GM23248 (cell line): Measurements from ENCODE around the gene NEDD4L. TPM values are rescaled to one million over a fixed set of nuclear protein-coding genes. Genes with fewer than 3 reads are reported as not detected.

Source experiments
- DNase-seq: peaks from one replicate; pipeline ENCODE4 v3.0.0-alpha.2; 2015
- H2AFZ ChIP-seq: fragments of 200-600 bp; sonication (generic); 2 replicates; pipeline ENCODE4 v1.6.1; 2016; ENCODE audit warnings: antibody characterized with exemption
- H3F3A ChIP-seq: fragments of 200-600 bp; sonication (generic); 2 replicates; pipeline ENCODE4 v1.6.1; 2016; ENCODE audit warnings: mild to moderate bottlenecking, antibody characterized with exemption, mixed run types; ENCODE audit not compliant: insufficient read depth
- H3K27ac ChIP-seq: fragments of 200-600 bp; sonication (generic); 2 replicates; pipeline ENCODE4 v1.5.1; 2016; ENCODE audit warnings: mild to moderate bottlenecking
- H3K27me3 ChIP-seq: fragments of 200-600 bp; sonication (generic); replicated peaks from 2 replicates; pipeline ENCODE4 v1.6.1; 2016; ENCODE audit warnings: mild to moderate bottlenecking; ENCODE audit not compliant: insufficient read depth
- H3K36me3 ChIP-seq: fragments of 200-600 bp; sonication (generic); 2 replicates; pipeline ENCODE4 v1.6.1; 2016; ENCODE audit warnings: low read depth, mild to moderate bottlenecking
- H3K4me1 ChIP-seq: fragments of 200-600 bp; sonication (generic); 2 replicates; pipeline ENCODE4 v1.6.1; 2016; ENCODE audit warnings: mild to moderate bottlenecking; ENCODE audit not compliant: insufficient read depth
- H3K4me2 ChIP-seq: fragments of 200-600 bp; sonication (generic); one replicate; pipeline ENCODE4 v1.6.1; 2016; ENCODE audit warnings: mild to moderate bottlenecking; ENCODE audit not compliant: unreplicated experiment
- H3K4me3 ChIP-seq: fragments of 200-600 bp; sonication (generic); 2 replicates; pipeline ENCODE4 v1.5.1; 2016; ENCODE audit warnings: mild to moderate bottlenecking
- H3K79me2 ChIP-seq: fragments of 200-600 bp; sonication (generic); 2 replicates; pipeline ENCODE4 v1.6.1; 2016; ENCODE audit warnings: mild to moderate bottlenecking; ENCODE audit not compliant: insufficient read depth
- H3K9ac ChIP-seq: fragments of 200-600 bp; sonication (generic); 2 replicates; pipeline ENCODE4 v1.6.1; 2016; ENCODE audit warnings: mild to moderate bottlenecking
- H3K9me2 ChIP-seq: fragments of 200-600 bp; sonication (generic); 2 replicates; pipeline ENCODE4 v1.6.1; 2016; ENCODE audit warnings: mixed run types, mild to moderate bottlenecking, moderate library complexity; ENCODE audit not compliant: insufficient read depth
- H3K9me3 ChIP-seq: fragments of 200-600 bp; sonication (generic); one replicate; pipeline ENCODE4 v1.6.1; 2017; ENCODE audit warnings: low read depth
- H4K20me1 ChIP-seq: fragments of 200-600 bp; sonication (generic); 2 replicates; pipeline ENCODE4 v1.6.0; 2016; ENCODE audit not compliant: insufficient read depth
- EZH2 ChIP-seq: fragments of 200-600 bp; sonication (generic); IDR thresholded peaks from 2 replicates; pipeline ENCODE4 v1.6.1; 2018; ENCODE audit warnings: antibody characterized with exemption, mild to moderate bottlenecking; ENCODE audit not compliant: insufficient read depth, poor library complexity, severe bottlenecking
- EZH2phosphoT487 ChIP-seq: fragments of 200-600 bp; sonication (generic); IDR thresholded peaks from 2 replicates; pipeline ENCODE4 v1.6.1; 2018; ENCODE audit warnings: antibody characterized with exemption, moderate library complexity, mild to moderate bottlenecking, low read depth; ENCODE audit not compliant: insufficient read depth
- WGBS, 2 experiments: methylation state at CpG; one replicate each; pipeline ENCODE4 v1.1.6; 2015 to 2017; ENCODE audit warnings: low lambda C conversion rate in 2 of 2, low coverage in 1 of 2; ENCODE audit errors: missing lambda C conversion rate in 2 of 2; 5-methylcytosine and 5-hydroxymethylcytosine counted together
- in situ Hi-C: fragments of 300-500 bp; cut with MboI; formaldehyde crosslinking; loops from 2 replicates; pipeline ENCODE4 v1.15.0; 2020
- polyA plus RNA-seq: library from polyadenylated mRNA; unstranded; fragments of >200 nt; fragmentation: Nextera tagmentation; extraction: Ambion mirVana; gene quantifications from 2 replicates; pipeline ENCODE4 v1.2.1, GENCODE V29; 2016
- total RNA-seq: library from RNA; depleted of rRNA; stranded (reverse); fragments of >200 nt; shearing (Covaris generic); gene quantifications from 2 replicates; pipeline ENCODE4 v1.2.3, GENCODE V29; 2014

The NEDD4L gene
- total and polyA plus RNA-seq, 2 experiments from 2014 or later = 3.7 to 6.1 TPM

DNA sequence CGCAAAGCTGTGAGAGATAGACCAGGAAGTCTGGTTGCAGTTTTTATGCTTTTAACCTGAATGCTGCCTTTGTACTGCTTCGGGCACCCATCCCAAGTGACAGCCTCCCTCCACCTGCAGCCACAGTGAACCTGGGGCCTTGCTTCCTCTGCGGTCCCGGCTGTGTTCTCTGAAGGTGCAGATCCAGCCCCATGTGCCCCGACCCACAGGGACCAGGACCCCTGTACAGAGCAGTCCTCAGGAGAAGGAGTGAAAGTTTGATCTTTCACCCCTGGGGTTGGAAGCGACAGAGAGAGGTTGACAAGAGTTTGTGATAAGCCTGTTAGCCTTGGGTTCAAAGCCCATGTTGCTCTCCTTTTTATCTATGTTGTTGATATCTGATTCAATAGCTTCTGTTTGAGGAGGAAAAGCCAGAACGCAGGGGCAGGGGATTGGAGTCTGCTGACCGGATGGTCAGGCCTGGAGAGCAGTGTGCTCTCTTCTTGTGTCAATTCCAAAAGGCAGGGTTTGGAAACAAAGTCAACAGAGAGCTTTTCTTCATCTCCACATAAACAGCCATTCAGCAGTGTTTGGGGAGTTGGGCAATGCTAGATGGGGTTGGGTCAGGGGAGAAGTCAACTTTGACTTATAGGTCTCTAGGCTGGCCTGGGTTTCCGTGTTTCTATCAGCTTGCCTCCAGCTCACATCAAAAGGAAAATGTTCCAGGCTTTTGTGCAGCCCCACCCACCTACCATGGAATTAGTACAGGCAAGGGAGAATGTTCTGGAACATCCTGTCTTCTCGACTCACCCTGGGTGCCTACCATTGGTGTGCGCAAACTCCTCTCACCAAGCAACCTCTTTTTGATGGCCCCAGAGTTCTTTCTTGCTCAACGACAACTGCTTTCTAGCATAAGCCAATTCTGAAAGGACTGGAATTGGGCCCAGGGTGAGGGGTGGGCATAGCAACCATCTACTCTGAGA, 369.9 kb downstream of the NEDD4L start:
- no peak overlapping the region for H2AFZ ChIP-seq
- DNase-seq = no peak
- no peak overlapping the region for H3K9ac ChIP-seq
- no peaks in the 10 kb centered on the region for H3K9me2 ChIP-seq
- in situ Hi-C loops = no loop called here
- H3K4me2 ChIP-seq = no peak overlapping the region
- H3K27ac ChIP-seq = no peak overlapping the region
- H3K9me3 ChIP-seq = no peaks in the 10 kb centered on the region
- H3F3A ChIP-seq = no peaks in the 10 kb centered on the region
- H3K4me1 ChIP-seq = peaks cover 17% of the 10 kb centered on the region
- no peaks in the 10 kb centered on the region for H3K27me3 ChIP-seq
- TF ChIP-seq EZH2phosphoT487 (no peak), EZH2 (no peak)
- no peaks in the 10 kb centered on the region for H3K36me3 ChIP-seq
- 79% methylated on average over 12 of the region's 12 CpGs for whole genome bisulfite sequencing, 2 experiments
- H3K4me3 ChIP-seq = no peak overlapping the region
- no peaks in the 10 kb centered on the region for H4K20me1 ChIP-seq
- H3K79me2 ChIP-seq = no peaks in the 10 kb centered on the region

DNA sequence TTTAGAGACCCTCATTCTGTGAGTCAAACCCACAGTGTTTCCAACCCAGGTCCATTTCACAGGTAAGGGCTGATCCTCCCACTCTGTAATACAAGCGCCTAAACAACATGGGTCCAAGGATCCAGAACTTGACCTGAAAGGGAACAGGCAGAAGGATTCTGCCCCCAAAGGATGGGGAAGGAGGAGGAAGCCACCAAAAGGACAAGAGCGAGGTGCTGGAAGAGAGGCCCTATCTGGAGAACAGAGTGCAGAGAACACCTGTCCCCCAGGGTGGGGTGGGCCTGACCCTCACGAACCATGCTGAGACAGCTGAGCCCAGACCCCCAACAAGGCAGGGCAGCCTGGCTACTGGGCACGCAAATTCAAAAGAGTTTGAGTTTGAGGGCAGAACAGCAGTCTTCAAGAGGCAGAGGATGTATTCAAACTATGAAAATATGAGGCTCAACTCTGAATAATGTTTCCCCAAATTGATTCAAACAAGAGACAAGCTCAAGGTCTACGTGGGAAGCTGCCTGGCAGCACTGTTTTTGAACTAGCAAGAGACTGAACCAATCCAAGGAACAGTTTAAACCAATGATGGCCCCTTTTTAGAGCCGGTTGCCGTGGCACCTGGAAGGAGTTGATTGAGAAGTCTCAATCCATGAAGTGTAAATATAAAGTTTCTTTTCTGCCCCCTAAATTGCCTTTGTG, 372.1 kb downstream of the NEDD4L start:
- in situ Hi-C loops = no loop called here
- peak overlapping the region; percentile 6 for H3K4me2 ChIP-seq
- H2AFZ ChIP-seq = no peak overlapping the region
- H3K27me3 ChIP-seq = no peaks in the 10 kb centered on the region
- no peak for DNase-seq
- no peaks in the 10 kb centered on the region for H3K9me3 ChIP-seq
- peaks cover 17% of the 10 kb centered on the region for H3K4me1 ChIP-seq
- no peak overlapping the region for H3K9ac ChIP-seq
- H3K9me2 ChIP-seq = no peaks in the 10 kb centered on the region
- no peaks in the 10 kb centered on the region for H3K36me3 ChIP-seq
- H3K4me3 ChIP-seq = no peak overlapping the region
- no peak overlapping the region for H3K27ac ChIP-seq
- no peaks in the 10 kb centered on the region for H3K79me2 ChIP-seq
- no peaks in the 10 kb centered on the region for H3F3A ChIP-seq
- TF ChIP-seq EZH2 (no peak), EZH2phosphoT487 (no peak)
- H4K20me1 ChIP-seq = no peaks in the 10 kb centered on the region
- WGBS, 2 experiments = 86 to 91% methylated on average over 7 of the region's 7 CpGs

DNA sequence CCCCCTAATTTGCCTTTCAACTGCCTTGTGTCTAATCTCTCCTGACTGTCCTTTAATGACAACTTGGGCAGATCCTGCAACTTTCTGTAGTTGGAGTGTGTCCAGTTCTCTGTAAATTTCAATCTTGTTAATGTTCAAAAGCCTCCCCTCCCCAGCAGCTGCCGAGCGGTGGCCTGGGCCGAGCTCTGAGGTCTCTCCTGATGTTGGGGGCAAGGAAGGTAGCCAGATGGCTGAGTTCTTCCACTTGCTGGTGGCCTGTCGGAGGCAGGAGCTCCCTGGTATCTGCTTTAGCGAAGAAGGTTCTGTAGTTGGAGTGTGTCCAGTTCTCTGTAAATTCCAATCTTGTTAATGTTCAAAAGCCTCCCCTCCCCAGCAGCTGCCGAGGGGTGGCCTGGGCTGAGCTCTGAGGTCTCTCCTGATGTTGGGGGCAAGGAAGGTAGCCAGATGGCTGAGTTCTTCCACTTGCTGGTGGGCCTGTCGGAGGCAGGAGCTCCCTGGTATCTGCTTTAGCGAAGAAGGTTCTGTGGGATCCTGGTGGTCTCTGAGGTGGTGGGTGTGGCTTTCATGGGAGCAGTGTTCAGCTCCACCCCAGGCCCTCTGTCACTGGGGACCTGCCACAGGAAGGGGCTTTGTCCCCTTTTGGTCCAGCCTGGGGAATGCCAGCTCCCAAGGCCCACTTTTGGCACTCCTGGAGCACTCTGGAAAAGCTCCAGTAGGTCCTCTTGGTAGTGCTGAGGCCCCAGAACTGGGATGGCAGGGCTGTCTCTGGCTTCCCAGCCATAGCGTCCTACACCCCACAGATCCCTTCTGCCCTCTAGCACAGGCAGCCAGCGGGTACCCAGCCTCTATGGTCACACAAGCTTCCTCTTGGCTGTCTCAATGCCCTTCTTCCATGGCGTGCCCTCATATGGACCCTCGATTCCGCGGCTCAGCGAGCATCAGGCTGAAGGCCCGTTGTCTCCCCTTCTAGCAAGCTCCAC, 373.0 kb downstream of the NEDD4L start:
- in situ Hi-C loops = no loop called here
- peaks cover 17% of the 10 kb centered on the region for H3K4me1 ChIP-seq
- H4K20me1 ChIP-seq = no peaks in the 10 kb centered on the region
- TF ChIP-seq EZH2phosphoT487 (no peak), EZH2 (no peak)
- no peaks in the 10 kb centered on the region for H3K79me2 ChIP-seq
- H3K9me3 ChIP-seq = no peaks in the 10 kb centered on the region
- peak; percentile 59 for DNase-seq
- no peaks in the 10 kb centered on the region for H3K36me3 ChIP-seq
- H3K9ac ChIP-seq = no peak overlapping the region
- no peaks in the 10 kb centered on the region for H3F3A ChIP-seq
- no peaks in the 10 kb centered on the region for H3K9me2 ChIP-seq
- H2AFZ ChIP-seq = no peak overlapping the region
- no peaks in the 10 kb centered on the region for H3K27me3 ChIP-seq
- H3K27ac ChIP-seq = no peak overlapping the region
- 68 to 71% methylated on average over 15 to 16 of the region's 16 CpGs for WGBS, 2 experiments
- H3K4me3 ChIP-seq = no peak overlapping the region
- peak overlapping the region; percentile 6 for H3K4me2 ChIP-seq

DNA sequence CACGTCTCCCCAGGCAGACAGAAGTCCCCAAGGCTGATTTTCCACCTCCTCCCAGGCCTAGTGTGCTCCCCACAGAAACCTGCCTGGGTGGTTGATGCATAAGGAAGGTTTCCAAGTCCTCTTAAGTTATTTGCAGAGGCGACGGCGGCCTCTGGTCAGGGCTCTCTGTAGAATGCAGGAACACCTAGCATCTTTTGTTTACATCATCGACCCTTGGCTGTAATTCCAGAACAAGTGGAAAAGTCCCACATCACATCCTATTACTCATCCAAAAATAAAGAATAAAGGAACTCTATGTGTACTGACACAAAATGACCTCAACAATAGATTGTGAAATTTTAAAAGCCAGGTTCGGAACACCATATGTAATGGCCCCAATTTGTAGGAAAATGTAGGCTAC, 373.7 kb downstream of the NEDD4L start:
- no peak overlapping the region for H3K4me2 ChIP-seq
- no peaks in the 10 kb centered on the region for H4K20me1 ChIP-seq
- in situ Hi-C loops = no loop called here
- no peaks in the 10 kb centered on the region for H3F3A ChIP-seq
- no peaks in the 10 kb centered on the region for H3K9me2 ChIP-seq
- no peak overlapping the region for H3K4me3 ChIP-seq
- no peak for TF ChIP-seq EZH2phosphoT487
- TF ChIP-seq EZH2 = no peak
- no peaks in the 10 kb centered on the region for H3K9me3 ChIP-seq
- H3K27ac ChIP-seq = no peak overlapping the region
- peaks cover 17% of the 10 kb centered on the region for H3K4me1 ChIP-seq
- H3K79me2 ChIP-seq = no peaks in the 10 kb centered on the region
- WGBS, 2 experiments = 86% methylated on average over 6 of the region's 6 CpGs
- H3K27me3 ChIP-seq = no peaks in the 10 kb centered on the region
- H3K9ac ChIP-seq = no peak overlapping the region
- no peaks in the 10 kb centered on the region for H3K36me3 ChIP-seq
- peak; percentile 64 for DNase-seq
- no peak overlapping the region for H2AFZ ChIP-seq
